ENCODE data around the gene NXPE3. TPM values are rescaled to one million over a fixed set of nuclear protein-coding genes. Genes with fewer than 3 reads are reported as not detected.

NXPE3 gene
- total and polyA plus RNA-seq, 9 of the 15 experiments (the other 6 are each of a cell fraction or from before 2014, with no cell fraction given), result 0.25 to 2.5 (median 0.95) TPM

- no peak for TF ChIP-seq CHD7 (IDR thresholded peaks at IDR 0.05; ENCODE audit: low read depth, low read length)
- TF ChIP-seq RBM17 (IDR thresholded peaks at IDR 0.05; ENCODE audit: borderline replicate concordance, low read depth, low read length), result no peak
- TF ChIP-seq, protein P1, sequence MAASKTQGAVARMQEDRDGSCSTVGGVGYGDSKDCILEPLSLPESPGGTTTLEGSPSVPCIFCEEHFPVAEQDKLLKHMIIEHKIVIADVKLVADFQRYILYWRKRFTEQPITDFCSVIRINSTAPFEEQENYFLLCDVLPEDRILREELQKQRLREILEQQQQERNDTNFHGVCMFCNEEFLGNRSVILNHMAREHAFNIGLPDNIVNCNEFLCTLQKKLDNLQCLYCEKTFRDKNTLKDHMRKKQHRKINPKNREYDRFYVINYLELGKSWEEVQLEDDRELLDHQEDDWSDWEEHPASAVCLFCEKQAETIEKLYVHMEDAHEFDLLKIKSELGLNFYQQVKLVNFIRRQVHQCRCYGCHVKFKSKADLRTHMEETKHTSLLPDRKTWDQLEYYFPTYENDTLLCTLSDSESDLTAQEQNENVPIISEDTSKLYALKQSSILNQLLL (CRISPR knock-in tag; IDR thresholded peaks at IDR 0.05; ENCODE audit: borderline replicate concordance), result no peak
- no peak for TF ChIP-seq ETV1 (tag; conservative IDR thresholded peaks at IDR 0.05; ENCODE audit: low read depth)
These were observed 37.5 kb downstream of the NXPE3 start (continued) for GRCh38 chr3:101816215-101817149.

All from K562 (cell line).